ENCODE measurements around the gene CCNB3.

CCNB3 gene

GRCh38 chrX:50167366-50167765, 37.2 kb upstream of the CCNB3 start:
- no peak overlapping the region for H3K4me3 ChIP-seq (ENCODE audit: low read depth, low read length)
- no peak for DNase-seq (ENCODE audit: low read depth)
- in situ Hi-C loops (cut with HindIII; ENCODE audit: low sequenced_read_pairs) = no loop called here
- no peak for TF ChIP-seq CTCF (IDR thresholded peaks at IDR 0.05; ENCODE audit: low read depth, low read length, missing control alignments)

GRCh38 chrX:50168241-50168687, 36.3 kb upstream of the CCNB3 start:
- no peak for TF ChIP-seq CTCF (IDR thresholded peaks at IDR 0.05; ENCODE audit: low read depth, low read length, missing control alignments)
- in situ Hi-C loops (cut with HindIII; ENCODE audit: low sequenced_read_pairs) = no loop called here
- H3K4me3 ChIP-seq (ENCODE audit: low read depth, low read length) = no peak overlapping the region
- no peak for DNase-seq (ENCODE audit: low read depth)

- in situ Hi-C loops (cut with HindIII; ENCODE audit: low sequenced_read_pairs) = no loop called here
- DNase-seq (ENCODE audit: low read depth) = no peak
- no peak overlapping the region for H3K4me3 ChIP-seq (ENCODE audit: low read depth, low read length)
- no peak for TF ChIP-seq CTCF (IDR thresholded peaks at IDR 0.05; ENCODE audit: low read depth, low read length, missing control alignments)
Observed at GRCh38 chrX:50169717-50170116, 34.8 kb upstream of the CCNB3 start.

DNA sequence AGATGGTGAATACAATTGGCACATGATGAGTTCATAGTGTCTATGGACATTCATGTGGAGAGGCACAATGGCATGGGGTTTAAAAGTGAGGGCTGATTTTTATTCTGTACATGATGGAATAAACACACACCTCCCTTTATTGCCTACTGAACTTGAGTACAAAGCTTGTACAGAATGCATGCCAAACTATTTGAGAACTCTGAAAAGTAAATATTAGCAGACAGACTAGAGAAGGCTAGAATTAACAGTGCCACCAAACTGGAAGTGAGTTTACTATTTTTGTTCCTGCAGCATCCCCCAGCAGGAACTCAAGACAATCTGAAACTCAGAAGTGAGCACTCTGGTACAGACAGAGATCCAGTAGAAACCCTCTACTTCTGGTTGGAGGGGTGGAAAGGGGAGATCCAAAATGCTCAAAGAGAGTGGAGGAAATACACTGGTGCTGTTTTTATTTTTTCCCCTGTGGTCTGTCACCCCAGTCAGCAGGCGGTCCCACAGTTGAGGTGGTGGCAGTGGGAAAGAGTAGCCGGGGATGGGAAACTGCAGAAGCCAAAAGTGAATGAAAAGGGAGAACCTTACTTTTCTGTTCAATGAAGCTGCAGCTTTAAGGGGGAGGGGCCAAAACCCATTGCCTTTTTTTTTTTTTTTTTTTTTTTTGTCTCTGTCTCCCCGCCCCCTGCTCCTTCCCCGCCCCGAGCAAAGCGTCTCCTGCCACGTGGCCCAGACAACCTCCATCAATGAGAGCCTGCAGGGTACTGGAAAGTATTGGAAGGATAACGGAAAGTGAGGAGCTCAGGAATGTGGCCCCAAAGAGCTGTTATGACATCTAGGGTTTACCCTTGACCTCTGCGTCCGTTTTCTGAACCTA, 24.3 kb upstream of the CCNB3 start:
- in situ Hi-C loops (cut with HindIII; ENCODE audit: low sequenced_read_pairs) = no loop called here
- no peak overlapping the region for H3K4me3 ChIP-seq (ENCODE audit: low read depth, low read length)
- no peak for DNase-seq (ENCODE audit: low read depth)
- TF ChIP-seq CTCF (IDR thresholded peaks at IDR 0.05; ENCODE audit: low read depth, low read length, missing control alignments) = no peak

GRCh38 chrX:50183891-50184290, 20.7 kb upstream of the CCNB3 start:
- no peak for DNase-seq (ENCODE audit: low read depth)
- no peak for TF ChIP-seq CTCF (IDR thresholded peaks at IDR 0.05; ENCODE audit: low read depth, low read length, missing control alignments)
- in situ Hi-C loops (cut with HindIII; ENCODE audit: low sequenced_read_pairs) = no loop called here
- H3K4me3 ChIP-seq (ENCODE audit: low read depth, low read length) = no peak overlapping the region

DNA sequence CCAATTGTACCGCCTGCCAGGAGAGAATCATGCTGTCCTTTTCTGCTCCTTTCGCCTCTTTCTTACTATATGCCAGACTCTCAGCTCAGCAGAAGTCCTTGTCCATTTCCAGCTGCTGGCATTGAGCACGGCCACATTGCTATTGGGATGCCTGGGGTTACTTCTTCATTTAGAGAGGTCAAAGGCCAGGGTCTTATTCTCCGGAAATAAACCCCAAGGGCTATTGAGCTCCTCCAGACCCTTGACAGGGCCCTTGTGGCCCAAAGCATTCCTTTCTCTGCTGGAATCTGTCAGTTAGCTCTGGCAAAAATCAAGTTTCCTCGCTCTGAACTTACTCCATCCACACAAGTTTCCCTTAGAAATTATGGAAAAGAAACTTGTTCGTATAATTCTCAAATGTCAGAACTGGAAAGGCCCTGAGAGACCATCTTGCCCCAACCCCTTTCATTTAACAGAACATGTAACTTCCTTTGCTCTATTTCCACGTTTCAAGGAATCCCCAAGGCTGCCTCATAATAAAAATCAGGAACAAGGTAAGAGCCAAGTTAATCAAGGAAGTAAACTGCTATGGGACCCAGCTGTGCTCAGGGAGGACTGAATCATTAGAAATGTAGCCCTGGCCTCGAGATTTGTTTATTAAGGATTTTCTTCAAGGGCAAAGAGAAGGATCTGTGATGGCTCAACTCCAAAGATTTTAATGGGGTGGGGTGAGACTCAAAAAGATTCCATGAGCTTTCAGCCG, 15.5 kb upstream of the CCNB3 start:
- no peak for TF ChIP-seq CTCF (IDR thresholded peaks at IDR 0.05; ENCODE audit: low read depth, low read length, missing control alignments)
- no peak for DNase-seq (ENCODE audit: low read depth)
- in situ Hi-C loops (cut with HindIII; ENCODE audit: low sequenced_read_pairs) = no loop called here
- H3K4me3 ChIP-seq (ENCODE audit: low read depth, low read length) = no peak overlapping the region
